OCI-LY7 (cell line): ENCODE data around the gene KCNMA1.

Experiments used
- EZH2phosphoT487 ChIP-seq: fragments of 200-600 bp; sonication (generic); IDR thresholded peaks from 2 replicates; pipeline ENCODE4 v1.6.1; 2018; ENCODE audit warnings: low read depth, borderline replicate concordance, mild to moderate bottlenecking, mixed run types, antibody characterized with exemption, low read length, moderate library complexity, mixed read lengths
- TF ChIP-seq, protein P1 (sequence below): fragments of 200-600 bp; sonication (generic); conservative IDR thresholded peaks from 2 replicates; pipeline ENCODE4 v1.5.1; 2014; ENCODE audit warnings: mild to moderate bottlenecking, antibody characterized with exemption, low read length, moderate library complexity, mixed read lengths

DNA sequence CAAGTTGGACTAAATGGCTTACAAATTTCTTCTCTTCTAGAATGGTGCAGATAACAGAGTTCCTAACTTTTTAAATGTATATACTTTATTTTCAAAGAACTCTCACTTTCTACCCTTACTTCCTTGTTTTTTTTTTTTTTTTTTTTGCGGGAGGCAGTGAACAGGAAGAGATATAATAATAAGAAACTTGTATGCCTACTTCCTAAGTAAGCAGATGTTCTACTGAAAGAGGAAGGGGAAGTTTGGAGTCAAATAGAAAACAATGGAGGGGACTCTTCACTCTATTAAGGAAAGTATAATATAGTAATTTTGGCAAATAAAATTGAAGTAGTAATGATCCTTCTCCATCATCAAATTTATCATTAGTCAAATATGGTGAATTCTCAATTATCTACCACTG lies 754.0 kb downstream of the KCNMA1 start:
- TF ChIP-seq, protein P1, sequence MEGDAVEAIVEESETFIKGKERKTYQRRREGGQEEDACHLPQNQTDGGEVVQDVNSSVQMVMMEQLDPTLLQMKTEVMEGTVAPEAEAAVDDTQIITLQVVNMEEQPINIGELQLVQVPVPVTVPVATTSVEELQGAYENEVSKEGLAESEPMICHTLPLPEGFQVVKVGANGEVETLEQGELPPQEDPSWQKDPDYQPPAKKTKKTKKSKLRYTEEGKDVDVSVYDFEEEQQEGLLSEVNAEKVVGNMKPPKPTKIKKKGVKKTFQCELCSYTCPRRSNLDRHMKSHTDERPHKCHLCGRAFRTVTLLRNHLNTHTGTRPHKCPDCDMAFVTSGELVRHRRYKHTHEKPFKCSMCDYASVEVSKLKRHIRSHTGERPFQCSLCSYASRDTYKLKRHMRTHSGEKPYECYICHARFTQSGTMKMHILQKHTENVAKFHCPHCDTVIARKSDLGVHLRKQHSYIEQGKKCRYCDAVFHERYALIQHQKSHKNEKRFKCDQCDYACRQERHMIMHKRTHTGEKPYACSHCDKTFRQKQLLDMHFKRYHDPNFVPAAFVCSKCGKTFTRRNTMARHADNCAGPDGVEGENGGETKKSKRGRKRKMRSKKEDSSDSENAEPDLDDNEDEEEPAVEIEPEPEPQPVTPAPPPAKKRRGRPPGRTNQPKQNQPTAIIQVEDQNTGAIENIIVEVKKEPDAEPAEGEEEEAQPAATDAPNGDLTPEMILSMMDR = no peak
- TF ChIP-seq EZH2phosphoT487 = no peak
